NB4 (cell line): ENCODE data around the gene PFN3.

Experiments
- CTCF ChIP-seq: IDR thresholded peaks from one replicate; pipeline ENCODE4 v1.5.1; 2012; ENCODE audit warnings: low read depth, low read length
- POLR2A ChIP-seq: IDR thresholded peaks from 2 replicates; pipeline ENCODE4 v1.6.1; 2011; ENCODE audit warnings: mild to moderate bottlenecking; ENCODE audit not compliant: insufficient read length; ENCODE audit errors: extremely low read depth

GRCh38 chr5:177356746-177357145 lies 43.7 kb downstream of the PFN3 start:
- no peak for TF ChIP-seq CTCF
- no peak for TF ChIP-seq POLR2A
